ENCODE measurements around the gene RNF39. TPM values are rescaled to one million over a fixed set of nuclear protein-coding genes. Genes with fewer than 3 reads are reported as not detected.
"Not testable (repeated sequence)": the region's sequence is repeated elsewhere in the genome, so short reads cannot be mapped to it uniquely, and the experiment has no call there.

RNF39 gene, protein sequence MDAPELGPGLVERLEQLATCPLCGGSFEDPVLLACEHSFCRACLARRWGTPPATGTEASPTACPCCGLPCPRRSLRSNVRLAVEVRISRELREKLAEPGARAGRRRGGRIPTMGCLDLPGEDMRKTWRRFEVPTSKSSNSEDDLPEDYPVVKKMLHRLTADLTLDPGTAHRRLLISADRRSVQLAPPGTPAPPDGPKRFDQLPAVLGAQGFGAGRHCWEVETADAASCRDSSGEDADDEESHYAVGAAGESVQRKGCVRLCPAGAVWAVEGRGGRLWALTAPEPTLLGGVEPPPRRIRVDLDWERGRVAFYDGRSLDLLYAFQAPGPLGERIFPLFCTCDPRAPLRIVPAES
- total RNA-seq: not detected in 2 replicates

DNA sequence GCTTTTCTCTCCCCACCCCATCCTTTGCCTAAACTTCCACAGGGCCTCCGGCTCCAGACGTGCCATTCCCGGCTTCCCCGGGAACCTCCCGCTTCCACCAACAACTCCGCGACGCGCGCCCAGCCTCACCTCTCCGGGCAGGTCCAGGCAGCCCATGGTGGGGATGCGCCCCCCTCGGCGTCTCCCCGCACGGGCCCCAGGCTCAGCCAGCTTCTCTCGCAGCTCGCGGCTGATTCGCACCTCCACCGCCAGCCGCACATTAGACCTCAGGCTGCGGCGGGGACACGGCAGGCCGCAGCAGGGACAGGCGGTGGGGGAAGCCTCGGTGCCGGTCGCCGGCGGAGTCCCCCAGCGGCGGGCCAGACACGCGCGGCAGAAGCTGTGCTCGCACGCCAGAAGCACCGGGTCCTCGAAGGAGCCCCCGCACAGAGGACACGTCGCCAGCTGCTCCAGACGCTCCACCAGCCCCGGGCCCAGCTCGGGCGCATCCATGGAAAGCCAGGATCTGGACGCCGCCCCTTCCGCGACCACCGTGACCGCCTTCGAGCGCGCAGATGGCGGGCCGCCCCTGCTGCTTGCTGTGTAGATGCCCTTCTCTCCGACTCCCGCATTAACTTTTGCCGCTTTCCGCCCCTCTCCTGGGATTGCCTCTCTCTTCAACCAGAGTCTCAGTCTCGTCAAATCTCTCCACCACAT, at the start of gene RNF39:
Gene RNF39 (minus strand): TSS at position 676 of the 696 bp plus-strand sequence. CDS start 184 bp downstream, at position 492.
- intact Hi-C loops (cut with micrococcal nuclease): no loop called here

- intact Hi-C loops (cut with micrococcal nuclease): no loop called here
These were observed 46.9 kb upstream of the RNF39 start for GRCh38 chr6:30122515-30122914.

DNA sequence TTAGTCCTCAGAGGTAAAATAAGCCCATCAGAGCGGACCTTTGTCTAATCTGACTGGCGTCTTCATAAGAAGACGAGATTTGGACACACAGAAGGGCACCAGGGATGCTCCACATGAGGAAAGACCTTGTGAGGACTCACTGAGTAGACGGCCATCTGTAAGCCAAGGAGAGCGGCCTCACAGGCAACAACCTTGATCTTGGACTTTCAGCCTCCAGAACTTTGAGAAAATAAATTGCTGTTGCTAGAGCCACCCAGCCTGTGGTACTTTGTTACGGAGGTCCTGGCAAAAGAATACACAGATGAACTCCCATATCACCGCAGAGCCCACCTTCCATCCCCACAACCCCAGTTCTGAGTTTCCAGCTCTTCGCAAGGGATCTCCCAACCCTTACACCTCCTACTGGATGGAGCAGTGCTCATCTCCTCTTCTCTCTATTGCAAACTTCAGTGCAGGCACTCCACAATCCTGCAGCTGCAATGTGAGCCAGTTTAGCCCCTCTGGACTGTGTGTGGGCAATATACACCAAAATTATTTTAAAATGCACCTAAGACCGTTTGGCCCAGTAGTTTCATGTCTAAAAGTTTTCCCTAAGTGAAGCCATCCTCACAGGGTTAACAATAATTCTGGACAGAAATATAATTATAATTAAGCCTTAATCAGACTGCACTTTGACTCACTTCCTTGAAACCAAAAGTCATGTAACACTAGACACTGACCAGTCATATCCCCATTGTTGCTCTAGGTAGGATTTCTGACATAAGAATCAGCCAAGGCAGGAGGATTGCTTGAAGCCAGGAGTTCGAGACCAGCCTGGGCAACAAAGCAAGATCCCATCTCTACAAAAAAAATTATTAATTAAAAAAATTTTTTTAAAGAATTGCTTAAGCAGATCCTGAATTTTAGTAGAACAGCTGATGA, 46.1 kb upstream of the RNF39 start:
- intact Hi-C loops (cut with micrococcal nuclease): no loop called here

GRCh38 chr6:30118691-30119090, 43.1 kb upstream of the RNF39 start:
- intact Hi-C loops (cut with micrococcal nuclease): not testable (repeated sequence)

DNA sequence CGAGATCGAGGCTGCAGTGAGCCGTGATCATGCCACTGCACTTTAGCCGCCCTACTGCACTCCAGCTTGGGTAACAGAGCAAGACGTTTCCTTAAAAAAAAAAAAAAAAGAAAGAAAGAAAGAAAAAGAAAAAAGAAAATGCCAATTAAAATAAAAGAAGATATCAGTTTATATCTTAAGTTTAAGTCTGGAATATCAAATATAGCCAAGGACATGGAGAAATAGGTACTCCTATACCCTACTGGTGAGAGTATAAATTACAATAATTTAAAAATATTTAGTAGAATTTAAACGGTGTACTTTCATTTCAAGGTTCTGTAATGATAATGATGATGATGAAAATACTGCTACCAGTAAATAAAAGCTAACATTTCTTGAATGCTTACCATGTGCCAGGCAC, 41.2 kb upstream of the RNF39 start:
- intact Hi-C loops (cut with micrococcal nuclease): no loop called here

DNA sequence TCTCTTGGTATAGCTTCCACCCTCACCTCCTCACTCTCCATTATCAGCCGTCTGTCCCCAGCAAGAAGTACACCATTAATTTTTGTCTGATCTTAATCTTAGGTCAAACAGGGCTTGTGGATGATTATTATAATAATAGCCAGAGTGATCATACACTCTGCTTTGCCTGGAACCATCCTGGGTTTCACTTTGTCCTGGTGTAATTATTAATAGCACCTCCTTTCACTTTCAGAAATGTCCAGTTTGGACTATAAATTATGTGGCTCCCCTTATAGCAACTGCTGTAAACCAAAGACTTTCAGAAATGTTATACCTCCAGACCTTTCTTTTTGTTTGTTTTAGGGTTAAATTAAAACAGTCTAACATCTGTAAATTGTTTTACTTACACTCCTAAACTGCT, 38.3 kb upstream of the RNF39 start:
- intact Hi-C loops (cut with micrococcal nuclease): no loop called here

DNA sequence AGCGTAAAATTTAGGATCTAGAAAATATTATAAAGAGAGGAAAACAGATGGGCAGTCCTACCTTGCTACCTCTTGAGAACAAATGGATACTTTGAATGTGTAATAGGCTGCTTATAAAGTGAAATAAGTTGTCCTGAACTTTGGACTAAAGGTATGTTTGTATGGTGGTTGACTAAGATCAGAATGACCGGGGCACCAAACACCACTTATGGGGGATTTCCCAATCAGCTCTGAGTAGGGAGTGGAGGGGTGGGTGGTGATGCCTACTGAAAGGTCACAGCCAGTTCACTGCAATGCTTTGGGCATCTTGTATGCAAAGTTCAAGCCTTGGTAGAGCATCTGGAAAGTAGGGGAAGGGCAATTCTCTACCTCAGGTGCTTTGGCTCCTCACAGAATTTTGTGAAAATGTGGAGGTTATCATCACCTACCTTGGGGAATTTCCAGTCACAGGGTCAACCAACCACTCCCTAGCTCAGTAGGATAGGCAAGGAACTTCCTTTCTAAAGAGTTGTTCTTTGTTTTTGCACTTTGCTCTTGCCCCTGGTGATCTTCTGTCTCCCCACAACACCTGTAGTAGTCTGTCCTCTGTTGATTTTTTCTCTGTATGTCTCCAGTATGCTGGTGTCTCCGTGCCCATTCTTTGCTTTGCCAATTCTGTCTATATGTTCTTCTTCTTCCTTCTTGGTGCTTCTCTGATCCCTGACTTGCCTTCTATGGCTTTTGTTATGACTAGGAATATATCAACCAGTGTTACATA, 37.6 kb upstream of the RNF39 start, which contains the start of gene TRIM31:
Gene TRIM31 (minus strand): TSS at position 88 of the 757 bp plus-strand sequence. CDS start 285 bp downstream, outside the sequence.
- intact Hi-C loops (cut with micrococcal nuclease): no loop called here

DNA sequence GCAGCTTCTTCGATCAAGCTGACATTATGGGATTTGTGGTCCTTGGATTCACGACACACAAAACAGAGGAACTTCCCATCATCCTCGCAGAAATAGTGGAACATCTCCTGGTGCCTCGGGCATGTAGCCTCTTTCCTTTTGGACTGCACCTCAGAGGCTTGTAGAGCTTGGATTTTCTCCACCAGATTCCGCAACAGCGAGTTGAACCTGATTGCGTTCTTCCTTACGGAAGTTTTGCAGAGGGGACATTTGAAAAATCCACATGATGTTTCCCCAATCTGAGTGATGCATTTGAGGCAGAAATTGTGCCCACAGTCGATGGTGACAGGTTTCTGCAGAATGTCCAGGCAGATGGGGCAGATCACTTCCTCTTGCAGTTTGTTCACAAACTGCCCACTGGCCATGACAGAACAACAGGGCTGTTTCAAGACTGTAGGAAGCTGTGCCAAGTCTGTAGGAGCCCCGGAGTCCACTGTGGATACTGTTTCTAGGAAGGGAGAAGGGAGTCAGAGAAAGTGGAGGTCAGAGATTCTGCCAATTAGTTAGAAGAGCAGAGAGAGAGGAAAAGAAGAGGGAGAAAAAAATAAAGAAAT, 36.9 kb upstream of the RNF39 start:
- intact Hi-C loops (cut with micrococcal nuclease): no loop called here

- intact Hi-C loops (cut with micrococcal nuclease): no loop called here
These were observed 35.8 kb upstream of the RNF39 start for GRCh38 chr6:30111266-30111856.

- intact Hi-C loops (cut with micrococcal nuclease): loop anchor here (5.0 kb wide), 1 partner anchor 137 kb away; no protein-coding TSS in a partner anchor
These were observed 29.1 kb upstream of the RNF39 start for GRCh38 chr6:30104661-30105060.

- intact Hi-C loops (cut with micrococcal nuclease): loop anchor here (1.0 to 5.0 kb wide), 10 partner anchors 27 to 293 kb away; partner anchors contain the start of genes POLR1H and RPP21
These were observed 28.3 kb upstream of the RNF39 start for GRCh38 chr6:30103872-30104179.

DNA sequence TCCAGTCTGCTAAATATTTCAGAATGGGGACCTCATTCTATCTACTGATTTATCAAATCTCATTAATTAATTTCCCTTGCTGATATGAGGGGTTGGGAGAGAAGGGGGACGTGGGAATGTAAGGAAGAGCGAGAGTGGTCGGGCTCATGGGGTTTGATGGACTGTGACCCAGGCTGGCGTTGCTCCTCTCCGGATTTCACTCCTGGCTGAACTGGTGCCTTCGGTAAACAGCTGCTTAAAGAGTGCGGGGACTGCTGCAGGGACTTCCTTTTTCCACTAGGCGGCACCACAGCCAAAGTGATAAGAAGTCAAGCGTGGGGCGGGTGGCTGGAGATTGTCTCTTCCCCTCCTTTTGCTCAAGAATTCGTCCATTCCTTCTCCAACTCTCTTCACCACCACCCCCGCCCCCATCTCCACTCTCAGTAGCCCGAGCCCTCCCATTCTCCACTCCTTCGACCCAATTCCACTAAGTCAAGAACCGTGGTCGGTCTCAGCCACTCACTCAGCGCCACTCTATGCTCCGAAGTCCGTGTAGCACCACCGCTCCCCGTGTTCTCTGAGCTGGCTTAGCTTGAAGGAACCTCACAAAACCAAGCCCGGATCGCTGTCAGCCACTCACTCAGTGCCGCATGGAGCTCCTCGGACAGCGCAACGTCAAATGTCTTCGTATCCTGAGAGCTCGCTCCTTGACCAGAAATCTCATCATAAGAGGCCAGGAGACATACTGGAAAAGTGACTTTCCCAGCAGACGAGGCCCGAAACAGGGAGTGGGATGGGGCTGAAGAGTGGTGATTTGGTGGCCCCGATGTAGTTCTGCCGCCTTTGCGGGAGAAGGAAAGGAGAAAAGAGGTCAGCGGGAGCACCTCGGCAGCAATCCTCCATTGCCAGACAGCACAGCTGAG, 27.7 kb upstream of the RNF39 start:
- intact Hi-C loops (cut with micrococcal nuclease): loop anchor here (1.0 to 5.0 kb wide), 10 partner anchors 28 to 294 kb away; partner anchors contain the start of genes POLR1H and RPP21

GRCh38 chr6:30102414-30102969, 26.9 kb upstream of the RNF39 start:
- intact Hi-C loops (cut with micrococcal nuclease): loop anchor here (2.0 to 5.0 kb wide), 2 partner anchors 135 to 156 kb away; no protein-coding TSS in a partner anchor

- intact Hi-C loops (cut with micrococcal nuclease): loop anchor here (2.0 to 5.0 kb wide), 2 partner anchors 134 to 157 kb away; no protein-coding TSS in a partner anchor
These were observed 26.2 kb upstream of the RNF39 start for GRCh38 chr6:30101444-30102413.

DNA sequence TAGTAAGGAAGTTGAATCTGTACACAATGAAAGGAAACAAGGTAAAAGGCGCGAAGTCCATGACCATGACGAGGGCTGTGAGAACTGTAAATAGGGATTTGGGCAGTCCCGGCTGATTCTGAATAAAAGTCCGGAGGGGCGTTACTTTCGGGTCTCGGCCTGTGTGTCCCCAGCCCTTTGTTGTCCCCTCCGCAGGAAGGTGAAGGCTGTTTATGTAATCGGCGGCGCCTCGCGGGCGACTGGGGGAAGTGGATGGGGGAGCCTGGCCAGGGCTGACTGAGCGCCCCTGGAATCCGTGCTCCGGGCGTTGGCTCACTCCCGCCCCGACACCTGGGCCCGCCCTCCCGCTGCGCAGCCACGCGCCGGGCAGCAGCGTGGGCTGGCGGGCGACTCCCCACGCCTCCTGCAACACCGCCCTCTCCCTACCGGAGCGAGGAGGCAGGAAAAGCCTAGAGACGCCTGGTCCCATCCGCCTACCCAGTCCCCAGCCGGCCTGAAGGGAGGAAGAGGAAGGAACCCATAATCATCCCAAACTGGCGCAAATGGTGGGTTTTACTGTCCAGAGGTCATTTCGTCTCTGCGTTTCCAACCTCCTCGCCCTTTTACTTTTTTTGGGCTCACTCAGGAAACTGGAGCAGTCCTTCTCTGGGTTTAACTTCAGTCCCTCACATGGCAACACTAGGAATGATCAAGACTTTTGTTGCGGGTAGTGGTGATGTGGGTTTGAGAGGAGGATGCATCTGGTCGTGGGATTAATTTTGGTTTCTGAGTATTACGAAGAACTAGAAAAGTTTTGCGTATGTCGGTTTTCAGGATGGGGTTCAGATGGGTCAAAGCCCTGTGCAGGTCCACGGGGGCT, 25.2 kb upstream of the RNF39 start:
- intact Hi-C loops (cut with micrococcal nuclease): loop anchor here (5.0 kb wide), 1 partner anchor 134 kb away; no protein-coding TSS in a partner anchor

GRCh38 chr6:30100154-30100553, 24.6 kb upstream of the RNF39 start:
- intact Hi-C loops (cut with micrococcal nuclease): loop anchor here (5.0 kb wide), 1 partner anchor 133 kb away; no protein-coding TSS in a partner anchor

Measured in T-helper 1 cell treated with Interleukin-12 subunit alpha and Interleukin-12 subunit beta and Interleukin-4 antibody, amounts not matched to agents 30 ng/mL and 1 ng/mL, for 36 hours (primary cell).